GM18858 (cell line): ENCODE data around the gene AMIGO1.

Source experiments
- ATAC-seq: cut with Tn5 transposase; IDR thresholded peaks from one replicate; pipeline ENCODE4 v1.9.1; 2021; ENCODE audit not compliant: unreplicated experiment

AMIGO1 gene

GRCh38 chr1:109534307-109534858, 24.9 kb upstream of the AMIGO1 start:
- ATAC-seq = no peak

DNA sequence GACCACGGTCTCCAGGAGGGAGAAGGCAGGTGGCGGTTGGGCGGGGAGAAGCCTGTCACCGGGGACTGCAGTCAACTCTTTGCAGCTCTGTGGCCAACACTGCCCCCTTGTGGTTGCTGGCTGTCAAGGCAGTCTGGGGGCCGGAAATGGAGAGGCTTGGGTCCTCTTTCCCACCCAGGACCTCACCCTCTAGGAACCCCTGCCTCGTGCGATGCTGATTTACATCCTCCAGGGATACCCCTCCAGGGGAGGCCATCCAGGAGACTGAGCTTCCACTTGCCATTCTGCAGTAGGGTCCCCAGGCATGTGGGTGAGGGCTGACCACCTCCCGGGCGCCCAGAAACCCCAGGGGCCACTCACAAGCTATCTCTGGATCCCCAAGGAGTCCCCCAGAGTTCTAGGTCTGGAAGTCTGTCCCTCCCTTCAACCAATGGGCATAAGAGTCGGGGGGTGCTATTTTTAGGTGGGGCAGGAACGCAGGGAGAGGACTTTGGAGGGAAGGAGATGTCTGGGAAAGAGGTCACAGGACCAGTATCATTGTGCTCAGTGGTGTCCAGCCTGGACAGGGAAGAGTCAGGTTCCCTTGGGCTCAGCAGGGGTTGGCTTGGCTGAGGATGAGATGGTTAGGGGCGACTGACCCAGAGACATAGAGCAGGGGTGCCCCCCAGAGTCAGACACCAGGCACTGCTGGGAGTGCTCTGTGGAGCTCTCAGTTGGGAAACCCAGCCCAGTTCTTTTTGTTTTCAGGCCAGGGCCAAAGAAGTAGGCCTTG, 23.0 kb upstream of the AMIGO1 start:
- ATAC-seq = peak; percentile 62

- no peak for ATAC-seq
Measured at GRCh38 chr1:109531826-109532364, 22.4 kb upstream of the AMIGO1 start.

GRCh38 chr1:109531380-109531779, 21.9 kb upstream of the AMIGO1 start:
- no peak for ATAC-seq

GRCh38 chr1:109530457-109531087, 21.0 kb upstream of the AMIGO1 start:
- no peak for ATAC-seq

DNA sequence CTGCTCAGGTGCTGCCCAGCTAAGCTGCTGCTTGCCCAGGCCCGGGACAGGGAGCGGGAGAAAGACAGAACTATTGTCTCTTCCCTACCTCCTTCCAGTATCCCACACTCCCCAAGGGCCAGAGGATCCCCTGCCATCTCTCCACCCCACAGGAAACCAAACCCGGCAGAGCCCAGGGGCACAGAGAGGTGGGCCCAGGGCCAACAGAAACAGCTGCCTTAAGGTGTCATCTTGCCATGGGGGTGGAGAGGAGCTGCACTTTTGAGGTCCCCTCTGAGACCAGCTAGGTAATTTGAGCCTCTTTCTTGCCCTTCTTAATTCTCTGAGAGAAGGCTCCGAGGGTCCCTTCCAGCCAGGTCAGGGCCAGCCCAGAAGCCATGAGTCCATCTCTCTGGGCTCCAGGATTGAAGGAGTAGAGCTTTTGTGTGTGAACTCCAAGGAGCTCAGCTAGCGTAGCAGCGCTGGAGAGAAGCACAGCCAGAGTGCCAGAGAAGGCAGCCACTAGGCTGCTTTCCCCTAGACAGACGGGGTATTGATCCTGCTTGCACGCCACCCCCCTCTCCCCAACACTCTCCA, 20.4 kb upstream of the AMIGO1 start:
- no peak for ATAC-seq

- no peak for ATAC-seq
Measured at GRCh38 chr1:109528712-109529111, 19.2 kb upstream of the AMIGO1 start.

GRCh38 chr1:109527846-109528695, 18.5 kb upstream of the AMIGO1 start:
- no peak for ATAC-seq

DNA sequence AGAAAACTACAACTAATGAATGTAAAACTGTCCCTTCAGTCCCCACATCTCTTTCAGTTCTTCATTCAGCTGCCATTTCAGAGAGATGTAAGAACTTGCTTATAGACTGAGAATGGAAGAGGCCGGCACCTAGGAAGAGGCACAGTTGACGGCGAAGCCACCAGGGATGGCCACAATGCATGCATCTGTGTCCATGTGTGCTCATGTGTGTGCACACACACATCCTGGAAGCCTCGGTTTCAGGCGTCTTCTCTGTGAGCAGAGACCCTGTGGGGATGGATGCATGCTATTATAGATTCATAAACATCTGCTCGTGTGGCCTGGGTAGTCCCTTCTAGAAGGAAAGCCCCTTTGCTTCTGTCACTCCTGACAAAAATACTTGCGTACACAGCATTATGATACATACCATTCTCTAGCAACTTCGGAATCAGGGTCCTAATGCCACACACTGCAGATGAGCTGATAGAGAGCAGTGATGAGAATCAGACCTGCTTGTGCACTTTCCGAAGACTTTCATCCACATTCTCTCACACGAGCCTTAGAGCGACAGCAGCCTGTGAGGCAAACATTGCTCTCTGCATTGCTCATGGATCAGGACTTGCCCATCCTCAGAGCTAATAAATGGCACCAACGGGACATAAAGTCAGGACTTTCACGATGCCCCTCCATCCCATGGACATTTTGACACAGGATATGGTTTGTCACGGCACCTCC, 17.7 kb upstream of the AMIGO1 start:
- ATAC-seq = peak; percentile 72

DNA sequence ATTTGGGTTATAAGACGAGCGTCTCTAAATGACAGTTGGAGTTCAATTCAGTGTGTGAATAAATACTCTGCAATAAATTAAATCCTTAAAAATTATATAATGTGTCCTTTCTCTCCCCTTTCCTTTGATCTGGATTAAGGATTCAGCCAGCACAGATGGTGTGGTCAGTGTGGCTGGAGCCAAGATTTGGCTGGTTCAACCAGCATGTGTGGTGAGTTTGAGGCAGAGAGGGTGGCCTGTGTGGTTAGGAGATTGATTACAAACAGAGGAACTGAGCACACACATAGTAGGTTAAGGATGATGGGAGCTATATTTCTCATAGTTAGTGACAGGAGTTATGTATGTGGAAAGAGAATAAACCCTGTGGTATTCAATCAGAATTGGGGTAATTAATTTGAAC, 14.2 kb upstream of the AMIGO1 start:
- ATAC-seq = no peak

DNA sequence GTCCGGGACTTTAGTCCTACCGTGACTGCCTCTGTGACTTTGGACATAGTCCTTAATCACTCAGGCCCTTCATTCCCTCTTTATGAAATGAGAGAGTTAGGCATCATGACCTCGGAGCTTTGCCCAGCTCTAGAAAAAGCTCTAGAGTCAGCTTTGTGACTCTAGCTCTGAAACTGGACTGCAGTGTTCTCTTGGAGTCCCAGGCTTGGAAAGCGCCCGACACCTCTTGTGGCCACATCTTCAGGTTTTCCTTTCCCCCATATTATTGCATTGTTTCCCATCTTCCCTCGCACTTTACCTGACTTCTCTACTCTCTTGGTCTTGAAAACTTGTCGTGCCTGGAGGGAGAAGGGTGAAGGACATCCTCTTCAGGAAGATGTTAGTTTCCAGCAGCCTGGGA, 12.5 kb upstream of the AMIGO1 start:
- no peak for ATAC-seq

GRCh38 chr1:109521002-109521951, 11.8 kb upstream of the AMIGO1 start:
- ATAC-seq = no peak

GRCh38 chr1:109517337-109517736, 7.8 kb upstream of the AMIGO1 start:
- ATAC-seq = no peak

DNA sequence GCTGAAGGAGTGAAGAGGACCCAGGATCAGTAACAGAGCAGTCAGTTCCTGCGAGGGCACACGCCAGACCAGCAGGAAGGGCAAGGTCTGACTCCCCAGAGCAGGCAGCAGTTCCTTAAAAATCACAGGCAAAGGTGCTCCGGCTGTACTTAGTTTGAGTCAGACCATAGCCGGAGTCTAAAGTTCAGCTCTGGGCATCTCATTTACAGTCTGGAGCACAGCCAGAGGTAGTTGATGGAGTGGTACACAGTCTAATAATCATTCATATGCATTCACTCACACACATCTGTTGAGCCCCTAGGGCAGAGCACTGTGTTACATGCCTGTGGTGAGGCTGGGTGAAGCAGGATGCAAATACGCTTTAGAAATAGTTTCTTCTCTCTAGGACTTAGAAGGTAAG, 7.3 kb upstream of the AMIGO1 start:
- ATAC-seq = no peak

- ATAC-seq = no peak
Measured at GRCh38 chr1:109514846-109515245, 5.3 kb upstream of the AMIGO1 start.

DNA sequence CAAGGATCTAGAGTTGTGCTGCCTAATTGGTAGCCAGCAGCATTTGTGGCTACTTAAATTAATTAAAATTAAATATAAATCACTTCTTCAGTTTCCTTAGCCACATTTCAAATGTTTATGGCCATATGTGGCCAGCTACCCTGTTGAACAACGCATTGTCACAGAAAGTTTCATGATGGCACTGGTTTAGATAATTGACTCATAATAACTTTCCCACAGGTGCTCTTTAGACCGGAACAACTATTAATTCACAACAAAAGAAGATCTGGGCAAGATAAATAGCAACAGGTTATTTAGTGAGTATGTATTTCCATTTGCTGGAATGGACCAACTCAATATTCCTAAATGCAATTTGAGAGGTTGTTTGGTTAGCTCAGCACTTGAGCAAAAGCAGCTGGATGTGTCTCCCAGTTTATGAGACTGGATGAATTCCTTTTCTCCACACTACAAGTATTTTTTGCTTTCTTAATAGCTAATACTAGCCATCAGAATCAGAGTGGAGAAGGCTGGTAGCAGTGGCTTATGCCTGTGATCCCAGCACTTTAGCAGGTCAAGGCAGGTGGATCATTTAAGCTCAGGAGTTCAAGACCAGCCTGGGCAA, 3.7 kb upstream of the AMIGO1 start:
- no peak for ATAC-seq

- ATAC-seq = no peak
Measured at GRCh38 chr1:109508873-109509175, 703 bp downstream of the AMIGO1 start.

DNA sequence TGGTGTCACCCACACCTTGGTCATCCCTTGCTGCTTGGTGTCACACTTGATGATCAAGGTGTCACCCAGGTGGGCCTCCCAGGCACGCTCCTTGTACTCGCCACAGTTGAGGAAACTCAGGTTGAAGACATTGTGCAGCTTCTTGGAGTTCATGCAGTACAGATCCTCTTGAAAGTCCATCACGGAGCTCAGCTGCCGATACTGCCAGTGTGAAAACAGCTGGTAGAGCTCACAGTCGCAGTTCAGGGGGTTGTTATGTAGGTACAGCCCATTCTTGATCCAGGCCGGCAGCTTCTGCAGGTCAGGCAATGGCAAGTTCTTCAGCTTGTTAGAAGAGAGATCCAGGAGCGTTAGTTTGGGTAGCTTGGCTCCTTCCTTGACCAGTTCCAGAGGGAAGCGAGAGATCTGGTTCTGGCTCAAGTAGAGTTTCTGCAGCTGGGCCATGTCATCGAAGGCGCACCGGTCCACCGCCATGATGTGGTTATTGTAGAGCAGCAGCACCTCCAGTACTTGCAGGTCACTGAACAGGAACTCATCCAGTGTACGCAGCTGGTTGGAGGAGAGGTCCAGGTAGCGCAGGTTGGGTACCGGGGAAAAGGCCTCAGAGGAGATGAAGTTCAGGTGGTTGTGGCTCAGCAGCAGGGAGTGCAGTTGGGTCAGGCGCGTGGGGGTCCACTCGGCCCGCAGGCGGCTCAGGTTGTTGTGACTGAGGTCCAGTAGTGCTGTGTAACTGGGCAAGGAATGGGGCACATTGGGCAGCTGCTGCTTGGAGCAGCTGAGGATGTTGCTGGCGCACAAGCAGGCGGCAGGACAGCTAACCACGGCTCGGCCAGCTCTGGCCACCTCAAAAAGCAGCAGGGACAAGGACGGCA, 1.3 kb downstream of the AMIGO1 start:
- no peak for ATAC-seq
